Activated B cell treated with CpG ODN at 0.5 μM for 24 hours (primary cell): ENCODE results near the gene FAAP100. TPM values are rescaled to one million over a fixed set of nuclear protein-coding genes. Genes with fewer than 3 reads are reported as not detected.

Experiments
- ATAC-seq: fragments of 200-7000 bp; cut with Tn5 transposase; one replicate; pipeline ENCODE4 v1.10.0; 2021; ENCODE audit warnings: low read depth, mild to moderate bottlenecking, moderate library complexity
- CTCF ChIA-PET: fragments of 350-600 bp; sonication (Branson Sonifier 250); formaldehyde crosslinking; loops from one replicate; lab custom pipeline; 2021; ENCODE audit warnings: antibody characterized with exemption; lab: Charles Lee
- POLR2A ChIA-PET: fragments of 350-600 bp; sonication (Branson Sonifier 250); formaldehyde crosslinking; loops from one replicate; lab custom pipeline; 2021; ENCODE audit warnings: antibody characterized with exemption; lab: Charles Lee
- DNase-seq: peaks from one replicate; pipeline ENCODE4 v3.0.0; 2022
- H3K27ac Mint-ChIP-seq: one replicate; pipeline ENCODE4 v1.8.0; 2020; ENCODE audit warnings: mixed read lengths
- H3K27me3 Mint-ChIP-seq: one replicate; pipeline ENCODE4 v1.8.0; 2021; ENCODE audit warnings: mixed read lengths
- H3K36me3 Mint-ChIP-seq: one replicate; pipeline ENCODE4 v1.8.0; 2021; ENCODE audit warnings: low read depth, mixed read lengths
- H3K4me1 Mint-ChIP-seq: one replicate; pipeline ENCODE4 v1.8.0; 2021; ENCODE audit warnings: mixed read lengths
- H3K4me3 Mint-ChIP-seq: one replicate; pipeline ENCODE4 v1.8.0; 2020; ENCODE audit warnings: mild to moderate bottlenecking, mixed read lengths
- H3K9me3 Mint-ChIP-seq: one replicate; pipeline ENCODE4 v1.8.0; 2020; ENCODE audit warnings: mixed read lengths
- CTCF ChIP-seq: fragments of 200-600 bp; IDR thresholded peaks from one replicate; pipeline ENCODE4 v1.8.0; 2022; ENCODE audit warnings: antibody characterized with exemption, mild to moderate bottlenecking
- intact Hi-C: fragments of 100-400 bp; cut with micrococcal nuclease; formaldehyde crosslinking; loops from one replicate; pipeline ENCODE4 v1.15.1; 2024
- total RNA-seq: library from RNA; stranded (reverse); gene quantifications from 2 replicates; pipeline ENCODE4 v1.2.3, GENCODE V29; 2022

FAAP100 gene
- total RNA-seq, 1 donor from 2014 or later = 48.2 TPM

- intact Hi-C loops = no loop called here
- Mint-ChIP-seq H3K9me3 (no peaks in the 10 kb centered on the region), H3K27me3 (no peaks in the 10 kb centered on the region), H3K4me3 (no peak overlapping the region), H3K4me1 (peaks cover 23% of the 10 kb centered on the region), H3K27ac (no peak overlapping the region), H3K36me3 (peaks cover 72% of the 10 kb centered on the region)
- ATAC-seq = no peak
- DNase-seq = no peak
- no peak for TF ChIP-seq CTCF
- POLR2A ChIA-PET = interaction anchor here (0.7 to 1.3 kb wide), 2 partner anchors 9 to 30 kb away, joined by 3 to 4 read pairs; no protein-coding TSS in a partner anchor
- CTCF ChIA-PET = no interaction called here
Observed at GRCh38 chr17:81546906-81547613, 5.1 kb downstream of the FAAP100 start.

DNA sequence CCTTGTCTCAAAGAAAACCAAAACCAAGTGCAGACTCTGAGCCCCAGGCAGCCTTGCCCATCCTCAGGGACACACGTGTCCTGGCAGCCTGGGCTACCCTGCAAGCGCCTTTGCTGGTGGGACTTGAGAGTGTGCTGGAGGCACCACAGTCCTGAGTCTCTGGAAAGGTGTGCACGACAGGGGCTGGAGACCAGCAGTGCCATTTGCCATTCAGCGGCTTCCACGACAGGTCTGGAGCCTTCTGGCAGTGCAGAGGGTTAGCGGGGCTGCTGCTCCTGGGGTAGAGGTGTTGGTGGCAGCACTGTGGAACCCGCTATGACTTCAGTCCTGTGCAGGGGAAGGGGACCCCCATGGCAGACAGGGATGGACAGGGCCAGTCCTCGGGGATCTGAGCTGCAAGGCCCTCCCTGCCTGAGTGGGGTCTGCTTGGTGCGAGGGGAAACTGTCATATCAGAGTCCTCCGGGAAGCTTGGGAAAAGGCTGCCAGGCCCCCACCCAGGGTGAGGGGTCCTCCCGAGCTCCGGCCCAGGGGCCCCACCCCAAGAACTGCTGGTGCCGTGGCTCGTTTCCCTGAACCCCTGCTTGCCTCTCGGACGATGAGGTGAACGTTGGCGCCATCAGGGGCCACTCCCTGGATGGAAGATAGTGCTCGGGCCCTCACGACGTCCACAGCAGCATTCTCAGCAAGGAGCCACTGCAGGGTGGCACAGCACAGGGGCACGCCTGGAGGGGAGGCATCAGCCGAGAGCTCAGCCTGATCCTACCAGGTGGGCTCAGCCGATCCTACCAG is 6.8 kb downstream of the FAAP100 start:
- no peak for TF ChIP-seq CTCF
- Mint-ChIP-seq H3K9me3 (no peaks in the 10 kb centered on the region), H3K27ac (no peak overlapping the region), H3K4me1 (peaks cover 12% of the 10 kb centered on the region), H3K4me3 (no peak overlapping the region), H3K36me3 (peaks cover 75% of the 10 kb centered on the region), H3K27me3 (no peaks in the 10 kb centered on the region)
- no peak for ATAC-seq
- no peak for DNase-seq
- ChIA-PET CTCF (no interaction called here), POLR2A (interaction anchor here (0.8 kb wide), 1 partner anchor 16 kb away, joined by 3 read pairs; no protein-coding TSS in a partner anchor)
- intact Hi-C loops = no loop called here

- intact Hi-C loops = no loop called here
- H3K9me3 Mint-ChIP-seq = no peaks in the 10 kb centered on the region
- H3K36me3 Mint-ChIP-seq = peaks cover 72% of the 10 kb centered on the region
- no peak overlapping the region for H3K4me3 Mint-ChIP-seq
- ChIA-PET POLR2A (interaction anchor here (1.4 kb wide), 2 partner anchors 29 to 35 kb away, joined by 4 read pairs; no protein-coding TSS in a partner anchor), CTCF (no interaction called here)
- H3K27ac Mint-ChIP-seq = no peak overlapping the region
- no peaks in the 10 kb centered on the region for H3K27me3 Mint-ChIP-seq
- ATAC-seq (no peak), DNase-seq (no peak)
- H3K4me1 Mint-ChIP-seq = peaks cover 3% of the 10 kb centered on the region
- no peak for TF ChIP-seq CTCF
Observed at GRCh38 chr17:81544281-81544974, 7.7 kb downstream of the FAAP100 start.

- no peak for TF ChIP-seq CTCF
- ChIA-PET CTCF (no interaction called here), POLR2A (interaction anchor here (1.4 kb wide), 2 partner anchors 28 to 34 kb away, joined by 4 read pairs; no protein-coding TSS in a partner anchor)
- ATAC-seq (no peak), DNase-seq (no peak)
- intact Hi-C loops = no loop called here
- no peak overlapping the region for H3K4me3 Mint-ChIP-seq
- peaks cover 68% of the 10 kb centered on the region for H3K36me3 Mint-ChIP-seq
- H3K4me1 Mint-ChIP-seq = no peaks in the 10 kb centered on the region
- no peak overlapping the region for H3K27ac Mint-ChIP-seq
- H3K27me3 Mint-ChIP-seq = no peaks in the 10 kb centered on the region
- H3K9me3 Mint-ChIP-seq = no peaks in the 10 kb centered on the region
Observed at GRCh38 chr17:81543756-81544155, 8.4 kb downstream of the FAAP100 start.
